DMS 273 (cell line): ENCODE measurements around the gene AMMECR1.
A peak's percentile ranks its signal among the peaks of the same experiment; 100 is the strongest.
"Not testable (repeated sequence)": the region's sequence is repeated elsewhere in the genome, so short reads cannot be mapped to it uniquely, and the experiment has no call there.

Source experiments
- DNase-seq: peaks from one replicate; lab custom pipeline; 2025; ENCODE audit not compliant: unreplicated experiment; lab: John Stamatoyannopoulos, UW

AMMECR1 gene

DNA sequence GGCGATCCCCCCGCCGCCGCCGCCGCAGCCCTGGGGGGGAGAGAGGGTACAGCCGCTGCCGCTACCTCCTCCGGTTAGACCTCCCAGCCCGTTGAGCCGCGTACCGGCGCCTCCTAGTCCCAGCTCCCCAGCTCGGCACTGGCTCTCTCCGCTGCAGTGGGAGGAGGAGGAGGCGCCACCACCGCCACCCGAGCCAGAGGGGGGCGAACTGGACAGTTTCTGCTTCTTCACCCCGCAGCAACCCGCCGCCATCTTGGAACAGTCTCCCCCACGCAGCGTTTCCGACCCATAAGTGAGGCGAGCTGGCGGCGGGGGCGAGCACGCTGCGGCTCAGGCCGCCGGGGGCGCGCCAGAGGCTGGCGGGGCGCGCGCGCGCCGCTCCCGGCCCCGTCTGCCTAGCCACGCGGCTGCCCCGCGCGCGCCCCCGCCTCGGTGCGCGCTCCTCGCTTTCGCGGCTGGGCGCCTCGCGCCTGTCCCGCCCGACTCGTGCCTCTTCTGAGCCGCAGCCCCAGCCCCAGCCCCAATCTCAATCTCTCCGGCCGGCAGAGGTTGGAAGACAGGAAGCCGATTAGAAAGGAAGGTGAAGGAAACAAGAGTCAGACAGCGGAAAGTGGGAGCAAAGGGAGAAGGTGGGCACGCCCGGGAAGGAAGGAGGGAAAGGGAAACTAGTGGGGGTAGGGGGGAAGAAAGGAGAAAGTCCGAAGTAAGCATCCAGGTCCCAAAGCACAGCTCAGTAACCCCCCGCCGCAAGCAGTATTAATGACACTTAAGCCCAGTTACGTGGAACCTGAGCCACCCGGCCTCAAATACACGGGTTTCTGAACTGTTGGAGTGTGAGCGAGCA lies at the start of gene AMMECR1:
Gene AMMECR1, minus strand, starts transcription at position 266 of the 844 bp plus-strand sequence. Its CDS starts 14 bp downstream, at position 252.
- DNase-seq: peak; percentile 95

DNA sequence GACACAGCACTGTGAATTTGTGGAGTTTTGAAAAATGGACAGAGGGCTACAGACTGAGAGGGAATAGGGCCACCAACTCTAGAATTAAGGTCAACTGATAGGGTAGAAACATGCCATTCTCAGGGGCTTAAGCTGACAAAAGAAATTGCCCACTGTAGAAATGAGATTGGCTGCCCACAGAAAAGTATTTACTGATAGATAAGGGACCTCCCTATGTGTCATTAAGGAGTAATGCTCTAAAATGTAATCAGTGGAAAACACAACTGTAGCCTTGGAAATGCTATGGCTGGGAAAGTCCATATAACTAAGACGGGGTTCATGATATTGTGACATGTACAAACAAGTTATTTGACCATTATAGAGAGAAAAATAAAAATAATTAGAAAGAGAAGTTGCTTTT lies 45.4 kb upstream of the AMMECR1 start:
- DNase-seq: no peak

GRCh38 chrX:110359273-110359672 lies 41.4 kb upstream of the AMMECR1 start:
- DNase-seq: no peak

DNA sequence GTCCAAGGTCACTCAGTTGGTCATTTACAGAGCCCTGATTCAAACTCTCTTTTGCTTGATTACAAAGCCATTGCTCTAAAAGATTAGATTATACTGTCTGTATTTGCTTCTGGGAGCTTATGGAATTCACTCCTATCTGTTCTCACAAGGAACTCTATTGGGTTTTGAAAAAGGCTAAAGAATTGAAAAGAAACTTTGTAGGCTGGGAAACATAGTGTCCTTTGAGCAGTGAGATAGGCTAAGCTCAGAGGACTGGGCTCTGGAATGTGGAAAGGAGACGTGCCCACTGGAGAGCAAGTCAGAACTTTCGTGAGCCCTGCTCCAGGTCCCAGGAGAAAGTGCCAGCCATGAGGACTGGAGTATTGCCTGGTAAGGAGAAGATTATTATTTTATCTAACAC lies 40.7 kb upstream of the AMMECR1 start, which contains the start of gene RTL9:
Gene RTL9, plus strand, starts transcription at position 301 of the 400 bp plus-strand sequence. CDS start 91,770 bp downstream, outside the sequence.
- no peak for DNase-seq

GRCh38 chrX:110346681-110347080 lies 28.8 kb upstream of the AMMECR1 start:
- DNase-seq: no peak

DNA sequence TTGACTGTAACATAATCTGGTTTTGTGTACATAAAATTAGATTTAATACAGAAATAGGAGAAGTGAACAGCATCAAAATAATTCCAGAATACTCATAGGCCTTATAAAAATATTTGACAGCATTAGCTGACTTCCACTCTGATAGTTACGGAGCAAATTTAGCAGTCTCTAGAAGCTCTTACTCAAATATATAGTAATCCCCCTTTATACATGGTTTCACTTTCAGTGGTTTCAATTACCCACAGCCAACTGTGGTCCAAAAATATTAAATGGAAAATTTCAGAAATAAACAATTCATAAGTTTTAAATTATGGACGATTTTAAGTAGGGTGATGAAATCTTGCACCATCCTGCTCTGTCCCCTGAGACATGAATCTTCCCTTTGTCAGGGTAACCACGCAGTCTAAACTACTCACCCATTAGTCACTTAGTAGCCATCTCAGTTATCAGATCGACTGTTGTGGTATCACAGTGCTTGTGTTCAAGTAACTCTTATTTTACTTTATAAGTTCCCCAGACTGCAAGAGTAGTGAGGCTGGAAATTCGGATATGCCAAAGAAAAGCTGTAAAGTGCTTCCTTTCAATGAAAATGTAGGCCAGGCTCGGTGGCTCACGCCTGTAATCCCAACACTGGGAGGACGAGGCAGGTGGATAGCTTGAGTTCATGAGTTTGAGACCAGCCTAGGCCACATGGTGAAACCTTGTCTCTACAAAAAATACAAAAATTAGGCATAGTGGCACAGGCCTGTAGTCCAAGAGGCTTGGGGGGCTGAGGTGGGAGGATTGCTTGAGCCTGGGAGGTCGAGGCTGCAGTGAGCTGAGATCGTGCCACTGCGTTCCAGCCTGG lies 23.5 kb upstream of the AMMECR1 start:
- DNase-seq: no peak

GRCh38 chrX:110338935-110339334 lies 21.1 kb upstream of the AMMECR1 start:
- no peak for DNase-seq

GRCh38 chrX:110333458-110333857 lies 15.6 kb upstream of the AMMECR1 start:
- DNase-seq: not testable (repeated sequence)

DNA sequence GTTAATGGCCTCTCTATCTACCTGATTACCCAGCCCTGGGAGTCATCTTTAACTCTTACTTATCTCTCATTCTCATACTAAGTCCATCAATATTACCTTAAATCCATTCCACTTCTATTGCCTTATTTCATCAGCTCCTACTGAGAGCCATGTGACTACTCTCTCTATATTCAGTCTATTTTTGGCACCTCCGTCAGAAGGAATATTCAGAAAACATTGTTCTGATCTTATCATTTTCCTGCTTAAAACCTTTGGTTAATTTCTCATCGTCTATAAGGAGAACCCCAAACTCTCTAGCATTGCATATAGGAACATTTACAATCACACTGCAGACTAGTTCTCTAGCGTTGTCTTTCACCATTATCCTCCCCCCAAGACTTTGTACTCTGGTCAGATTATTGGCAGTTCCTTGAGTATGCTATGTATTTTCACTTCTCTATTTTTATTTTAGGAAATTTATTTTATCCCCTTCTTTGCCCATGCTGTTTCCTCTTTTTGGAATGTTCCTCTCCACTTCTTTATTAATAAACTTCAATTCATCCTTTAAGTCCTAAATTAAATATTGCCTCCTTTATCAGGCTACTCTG lies 13.7 kb upstream of the AMMECR1 start:
- DNase-seq: no peak

DNA sequence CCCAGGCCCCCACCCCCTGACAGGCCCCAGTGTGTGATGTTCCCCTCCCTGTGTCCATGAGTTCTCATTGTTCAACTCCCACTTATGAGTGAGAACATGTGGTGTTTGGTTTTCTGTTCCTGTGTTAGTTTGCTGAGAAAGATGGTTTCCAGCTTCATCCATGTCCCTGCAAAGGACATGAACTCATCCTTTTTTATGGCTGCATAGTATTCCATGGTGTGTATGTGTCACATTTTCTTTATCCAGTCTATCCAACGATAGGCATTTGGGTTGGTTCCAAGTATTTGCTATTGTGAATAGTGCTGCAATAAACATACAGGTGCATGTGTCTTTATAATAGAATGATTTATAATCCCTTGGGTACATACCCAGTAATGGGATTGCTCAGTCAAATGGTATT lies 10.7 kb upstream of the AMMECR1 start:
- DNase-seq: not testable (repeated sequence)

DNA sequence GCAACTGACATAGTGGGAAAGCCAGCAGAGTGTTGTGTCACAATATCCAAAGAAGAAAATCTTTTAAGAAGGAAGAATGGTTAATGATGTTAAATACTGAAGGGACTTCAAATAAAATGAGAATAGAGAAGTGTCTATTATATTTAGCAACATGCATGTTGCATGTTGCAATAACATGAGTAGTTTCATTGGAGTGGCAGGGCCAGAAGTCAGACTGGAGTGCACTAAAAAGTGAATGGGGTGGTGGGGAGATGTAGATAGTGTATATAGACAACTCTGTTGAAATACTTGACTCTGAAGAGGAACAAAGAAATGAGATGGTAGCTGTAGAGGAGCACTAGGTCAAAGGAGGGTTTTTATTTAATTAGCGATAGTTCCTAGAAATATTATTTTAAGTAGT lies 9.5 kb upstream of the AMMECR1 start:
- no peak for DNase-seq

DNA sequence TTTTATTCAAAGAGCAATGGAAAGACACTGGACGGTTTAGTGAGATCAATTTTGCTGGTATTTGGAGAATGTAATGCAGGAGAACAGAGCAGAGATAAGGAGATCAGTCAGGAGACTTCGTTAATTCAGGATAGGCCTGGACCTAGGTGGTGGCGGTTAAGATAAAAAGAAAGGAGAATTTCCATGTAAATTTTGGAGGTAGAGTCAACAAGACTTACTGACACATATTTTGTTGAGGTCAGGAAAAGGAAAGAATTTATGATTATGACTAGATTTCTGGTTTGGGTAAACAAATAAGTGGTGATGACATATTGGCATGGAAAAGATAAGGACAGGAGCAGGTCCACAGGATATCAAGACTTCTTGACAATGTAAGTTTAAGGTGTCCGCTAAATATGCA lies 8.8 kb upstream of the AMMECR1 start:
- DNase-seq: no peak

DNA sequence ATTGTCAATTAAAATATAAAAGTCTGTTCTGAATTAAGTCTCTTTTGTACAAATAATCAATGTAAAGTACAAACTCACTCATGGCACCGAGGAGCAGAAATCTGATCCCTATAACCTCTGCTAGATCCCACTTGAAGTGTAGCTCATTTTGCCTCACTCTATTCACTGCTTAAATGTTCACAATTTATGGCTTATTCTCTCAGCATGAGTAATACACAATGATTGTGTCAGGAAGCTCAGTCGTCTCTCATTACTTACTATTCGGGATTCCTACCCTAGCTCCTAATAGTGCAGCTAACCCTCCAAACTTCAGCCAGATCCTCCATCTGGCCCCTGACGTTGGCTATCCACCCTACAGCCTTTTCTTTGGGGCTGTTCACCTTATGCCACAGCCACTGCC lies 4.7 kb upstream of the AMMECR1 start:
- DNase-seq: peak; percentile 48

GRCh38 chrX:110321670-110322069 lies 3.8 kb upstream of the AMMECR1 start:
- no peak for DNase-seq

DNA sequence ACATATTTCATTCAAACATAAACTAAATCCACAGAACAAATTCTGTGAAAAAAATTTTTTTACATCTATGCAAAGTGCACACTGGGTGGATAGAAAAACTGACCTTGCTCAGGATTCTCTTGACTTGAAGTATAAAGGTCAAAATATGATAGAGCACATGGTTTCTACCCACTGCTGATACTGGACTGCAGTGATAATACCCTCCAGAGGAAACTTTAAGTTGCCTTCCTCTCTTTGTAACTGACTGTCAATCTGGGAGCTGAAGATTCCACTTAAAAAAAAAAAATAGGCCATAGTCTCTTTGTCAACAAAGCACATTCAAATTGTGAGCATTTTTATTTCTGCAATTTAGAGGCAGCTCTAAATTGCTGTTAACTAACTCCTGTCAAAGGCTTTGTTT lies 3.2 kb upstream of the AMMECR1 start:
- no peak for DNase-seq

GRCh38 chrX:110320381-110320987 lies 2.6 kb upstream of the AMMECR1 start:
- no peak for DNase-seq

GRCh38 chrX:110318664-110318968 lies 731 bp upstream of the AMMECR1 start:
- DNase-seq: no peak

DNA sequence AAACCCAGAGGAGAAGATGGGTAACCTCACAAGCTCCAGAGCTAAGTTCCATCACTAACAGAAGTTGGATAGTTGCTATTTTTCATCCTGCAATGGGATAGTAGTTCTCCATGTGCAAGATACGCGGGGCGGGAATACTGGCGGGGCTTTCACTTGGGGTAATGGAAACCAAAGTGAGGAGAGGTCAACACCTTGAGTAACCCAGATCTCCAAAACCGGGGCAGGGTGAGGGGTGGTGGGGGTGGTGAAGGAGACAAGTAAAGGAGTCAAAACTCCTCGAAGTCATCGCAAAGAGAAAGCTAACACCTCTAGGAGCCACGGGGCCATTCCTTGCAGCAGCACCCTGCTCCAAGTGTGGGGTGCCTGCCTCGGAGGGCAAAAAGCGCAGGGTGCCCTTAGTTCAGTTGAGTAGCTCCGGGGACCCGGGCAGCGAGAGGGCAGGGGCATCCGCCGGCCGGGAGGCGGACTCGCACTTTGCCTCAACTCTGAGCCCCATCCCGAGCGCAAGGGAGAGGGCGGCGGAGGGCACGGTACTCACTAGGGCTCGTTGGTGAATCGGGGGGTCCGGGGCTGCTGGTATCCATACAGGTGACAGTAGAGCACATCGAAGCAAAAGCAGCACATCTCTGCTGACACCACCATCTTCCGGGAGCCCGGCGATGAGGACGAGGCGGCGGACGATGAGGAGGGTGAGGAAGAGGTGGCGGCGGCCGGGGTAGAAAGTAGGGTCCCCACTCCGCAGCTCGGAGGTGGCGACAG lies 645 bp downstream of the AMMECR1 start:
- DNase-seq: peak; percentile 59

GRCh38 chrX:110316351-110317060 lies 1.4 kb downstream of the AMMECR1 start:
- peak; percentile 48 for DNase-seq

DNA sequence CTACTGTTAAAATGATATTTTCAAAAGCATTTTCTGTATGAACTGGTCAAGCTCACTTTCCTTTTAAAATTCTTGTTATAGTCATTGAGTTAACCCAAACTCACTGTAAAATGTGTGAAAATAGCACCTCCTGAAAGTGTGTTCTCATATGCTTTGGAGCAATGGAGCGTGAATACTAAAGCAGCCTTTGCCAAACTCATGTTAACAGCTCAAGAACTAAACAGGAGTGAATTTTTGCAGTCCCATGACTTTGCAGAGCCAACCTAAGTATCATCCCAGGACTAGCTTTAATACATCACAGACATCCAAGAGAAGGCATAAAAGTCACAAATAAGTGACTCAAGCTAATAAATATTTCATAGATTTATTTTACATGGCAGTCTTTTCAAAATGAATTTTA lies 2.3 kb downstream of the AMMECR1 start:
- DNase-seq: peak; percentile 23
